ENCODE results near the gene NID1. TPM values are rescaled to one million over a fixed set of nuclear protein-coding genes. Genes with fewer than 3 reads are reported as not detected.

NID1 gene
- total RNA-seq: not detected

DNA sequence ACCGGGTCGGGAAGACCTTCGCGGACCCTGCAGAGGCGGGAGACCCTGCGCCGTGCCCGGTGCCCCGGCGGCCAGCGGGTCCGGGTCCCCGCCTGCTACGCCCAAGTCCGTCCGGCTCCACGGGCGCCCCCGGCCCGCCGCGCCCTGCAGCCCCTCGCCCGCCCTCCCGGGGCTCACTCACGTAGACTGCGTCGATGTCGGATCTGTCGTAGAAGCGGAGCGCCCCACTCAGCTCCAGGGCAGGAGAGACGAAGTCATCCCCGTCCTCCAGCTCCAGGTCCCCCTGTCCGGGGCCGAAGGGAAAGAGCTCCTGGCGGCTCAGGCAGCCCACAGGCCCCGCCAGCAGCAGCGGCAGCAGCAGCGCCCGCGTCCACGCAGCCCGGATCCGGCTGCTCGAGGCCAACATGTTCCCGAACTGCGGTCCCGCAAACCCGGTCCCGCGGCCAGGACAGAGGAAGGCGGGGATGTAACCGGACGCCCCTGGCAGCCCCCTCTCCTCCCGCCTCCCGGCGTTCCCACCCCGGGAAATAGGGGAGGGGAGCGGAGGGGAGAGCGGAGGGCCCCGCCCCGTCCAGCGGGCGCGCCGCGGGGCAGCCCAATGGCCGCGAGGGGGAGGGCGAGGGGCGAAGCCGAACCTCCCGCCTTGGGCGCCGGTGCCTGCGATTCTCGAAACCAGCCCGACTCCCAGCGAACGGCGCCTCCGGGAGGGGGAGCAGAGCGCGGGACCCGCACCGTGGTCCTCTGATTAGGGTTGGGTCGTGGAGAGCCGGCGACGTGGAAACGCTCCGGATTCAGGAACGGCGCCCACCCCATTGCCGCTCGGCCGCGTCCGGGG lies at the start of gene NID1:
NID1 (minus strand) TSS at position 417 of the 835 bp plus-strand sequence; CDS start at position 406, 11 bp downstream.
- DNase-seq: peak; percentile 6

DNA sequence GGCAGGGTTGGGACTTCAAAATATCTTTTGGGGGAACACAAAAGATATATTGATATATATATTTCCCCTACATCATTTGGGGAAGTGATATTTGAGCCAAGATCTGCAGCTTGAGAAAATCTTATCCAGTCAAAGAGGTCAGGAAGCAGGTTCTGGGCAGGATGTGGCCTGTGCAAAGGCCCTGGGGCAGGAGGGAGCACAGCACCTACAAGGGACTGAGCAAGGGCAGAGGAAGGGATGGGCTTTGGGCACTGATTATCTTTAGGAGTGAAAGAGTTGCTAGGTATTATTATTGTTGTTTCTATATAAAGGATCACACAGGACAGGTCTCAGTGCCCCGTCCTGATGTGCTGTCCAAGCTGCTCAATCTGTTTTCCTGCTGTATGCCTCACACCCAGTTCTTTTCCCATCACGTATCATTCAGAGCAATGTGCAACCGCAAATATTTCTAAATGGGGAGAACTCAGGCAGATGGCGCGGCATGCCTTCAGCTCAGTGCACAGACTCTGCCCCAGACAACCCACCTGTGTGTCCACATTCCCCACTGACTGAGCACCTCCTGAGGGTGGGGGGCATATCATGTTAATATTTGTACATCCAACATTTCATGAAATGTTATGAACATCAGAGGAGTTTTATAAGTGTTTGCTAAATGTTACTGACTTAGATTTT lies 49.3 kb upstream of the NID1 start:
- no peak for DNase-seq

DNA sequence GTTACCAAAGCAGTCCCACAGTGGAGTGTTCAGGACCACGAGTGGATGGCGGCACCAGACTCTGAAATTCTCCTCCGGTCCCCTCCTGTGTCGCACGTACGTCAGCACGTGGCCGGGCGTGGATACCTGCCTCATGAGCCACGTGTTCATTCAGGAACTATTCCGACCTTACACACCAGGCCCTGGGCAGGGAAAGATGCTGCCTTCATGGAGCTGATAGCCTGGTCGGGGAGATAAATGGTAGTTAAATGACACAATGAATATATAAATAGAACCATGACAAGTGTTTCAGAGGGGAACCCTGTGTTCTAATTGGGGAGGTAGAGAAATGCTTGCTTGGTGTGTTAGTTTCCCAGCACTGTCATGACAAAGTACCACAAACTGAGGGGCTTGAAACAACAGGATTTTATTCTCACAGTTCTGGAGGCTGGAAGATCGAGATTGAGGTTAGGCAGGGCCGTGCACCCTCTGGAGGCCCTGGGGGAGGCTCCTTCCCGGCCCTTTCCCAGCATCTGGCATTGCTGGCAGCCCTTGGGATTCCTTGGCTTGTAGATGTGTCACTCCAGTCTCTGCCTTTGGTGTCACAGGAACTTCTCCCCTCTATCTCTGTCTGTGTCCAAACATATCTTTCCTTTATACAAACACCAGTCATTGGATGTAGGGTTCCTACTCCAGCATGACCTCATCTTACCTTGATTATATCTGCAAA lies 48.6 kb upstream of the NID1 start:
- no peak for DNase-seq

GRCh38 chr1:236112332-236112627 lies 47.4 kb upstream of the NID1 start:
- no peak for DNase-seq

DNA sequence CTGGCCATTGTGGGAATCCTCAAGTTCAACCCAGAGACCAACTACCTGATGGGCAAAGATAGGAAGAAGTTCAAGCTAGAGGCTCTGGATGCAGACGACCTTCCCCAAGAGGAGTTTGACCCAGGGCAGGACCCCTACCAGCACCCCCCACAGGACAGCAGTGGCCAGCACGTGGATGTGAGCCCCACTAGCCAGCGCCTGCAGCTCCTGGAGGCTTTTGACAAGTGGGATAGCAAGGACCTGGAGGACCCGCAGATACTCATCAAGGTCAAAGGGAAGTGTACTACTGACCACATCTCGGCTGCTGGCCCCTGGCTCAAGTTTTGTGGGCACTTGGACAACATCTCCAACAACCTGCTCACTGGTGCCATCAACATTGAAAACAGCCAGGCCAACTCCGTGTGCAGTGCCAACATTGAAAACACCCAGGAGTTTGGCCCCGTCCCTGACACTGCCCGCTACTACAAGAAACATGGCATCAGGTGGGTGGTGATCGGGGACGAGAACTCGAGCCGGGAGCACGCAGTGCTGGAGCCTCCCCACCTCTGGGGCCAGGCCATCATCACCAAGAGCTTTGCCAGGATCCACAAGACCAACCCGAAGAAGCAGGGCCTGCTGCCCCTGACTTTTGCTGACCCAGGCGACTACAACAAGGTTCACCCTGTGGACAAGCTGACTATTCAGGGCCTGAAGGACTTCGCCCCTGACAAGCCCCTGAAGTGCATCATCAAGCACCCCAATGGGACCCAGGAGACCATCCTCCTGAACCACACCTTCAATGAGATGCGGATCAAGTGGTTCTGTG lies 46.8 kb upstream of the NID1 start:
- DNase-seq: no peak

DNA sequence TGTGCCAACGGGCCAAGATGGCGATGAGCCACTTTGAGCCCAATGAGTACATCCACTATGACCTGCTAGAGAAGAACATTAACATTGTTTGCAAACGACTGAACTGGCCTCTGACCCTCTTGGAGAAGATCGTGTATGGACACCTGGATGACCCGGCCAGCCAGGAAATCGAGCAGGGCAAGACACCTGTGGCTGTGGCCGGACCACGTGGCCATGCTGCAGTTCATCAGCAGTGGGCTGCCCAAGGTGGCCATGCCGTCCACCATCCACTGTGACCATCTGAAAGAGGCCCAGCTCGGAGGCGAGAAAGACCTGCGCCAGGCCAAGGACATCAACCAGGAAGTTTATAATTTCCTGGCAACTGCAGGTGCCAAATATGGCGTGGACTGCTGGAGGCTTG lies 45.2 kb upstream of the NID1 start:
- DNase-seq: no peak

GRCh38 chr1:236108027-236108648 lies 43.2 kb upstream of the NID1 start:
- no peak for DNase-seq

- no peak for DNase-seq
Measured at GRCh38 chr1:236107121-236107907, 42.4 kb upstream of the NID1 start.

DNA sequence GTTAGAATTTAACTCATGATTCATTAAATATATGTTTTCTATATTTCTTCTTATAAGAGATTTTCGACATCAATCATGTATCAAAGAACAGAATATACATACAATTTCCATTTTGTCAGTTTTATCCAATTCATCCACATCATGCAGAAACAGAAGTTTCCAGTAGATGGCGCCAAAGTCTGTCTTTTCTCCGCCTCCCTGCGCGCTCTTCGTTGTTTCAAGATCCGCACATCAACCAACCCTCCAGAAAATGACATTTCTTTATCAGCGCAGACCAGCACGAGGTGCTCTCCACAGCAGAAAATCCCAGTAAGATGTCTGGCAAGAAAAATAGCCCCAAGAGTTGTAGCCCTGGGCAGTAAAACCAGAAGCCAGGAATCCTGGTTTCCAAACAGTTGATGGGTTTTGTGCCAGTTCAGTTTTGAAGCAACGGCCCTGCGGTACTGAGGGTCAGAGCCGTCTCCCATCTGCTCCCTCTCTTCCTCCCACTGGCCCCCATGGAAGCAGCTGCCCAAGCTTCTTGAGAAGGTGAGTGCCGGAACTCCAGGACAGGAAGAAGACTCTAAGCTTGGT lies 38.8 kb upstream of the NID1 start:
- DNase-seq: peak; percentile 49

DNA sequence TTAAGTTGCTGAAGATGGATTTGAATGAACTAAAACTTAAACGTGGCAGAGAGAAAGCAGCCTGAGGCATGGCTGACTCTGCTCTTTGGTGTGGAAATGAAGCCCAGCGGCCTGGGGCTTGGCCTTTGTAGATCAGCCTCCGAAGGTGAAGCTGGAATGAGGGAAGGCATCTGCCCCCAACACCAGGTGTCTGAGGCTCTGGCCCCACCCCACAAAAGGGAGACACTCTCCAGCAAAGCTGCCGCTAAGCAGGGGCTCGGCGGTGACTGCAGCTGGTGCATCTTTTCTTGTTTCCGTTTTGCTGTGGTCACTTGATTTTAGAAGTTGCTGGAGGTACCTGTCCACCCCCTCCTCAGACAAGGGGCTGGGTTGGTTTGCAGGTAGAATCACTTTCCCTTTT lies 38.2 kb upstream of the NID1 start:
- no peak for DNase-seq

DNA sequence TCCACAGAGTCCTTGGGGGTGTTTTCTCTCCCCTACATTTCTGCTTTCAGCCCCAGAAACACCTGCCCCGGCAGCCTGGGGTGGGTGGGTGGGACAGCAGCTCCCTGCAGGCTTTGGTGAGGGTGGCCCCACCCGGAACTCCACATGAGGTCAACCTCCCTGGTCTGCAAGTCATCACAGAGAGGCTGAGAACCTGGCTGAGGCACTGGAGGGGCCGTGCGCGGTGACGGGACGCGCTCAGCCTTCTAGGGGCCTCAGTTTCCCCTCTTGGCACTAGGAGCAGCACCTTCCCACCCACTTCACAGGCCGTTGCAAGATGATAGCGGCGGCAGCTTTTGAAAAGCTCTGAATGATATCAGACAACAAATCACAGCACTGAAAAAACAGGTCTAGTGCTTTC lies 37.7 kb upstream of the NID1 start:
- no peak for DNase-seq

DNA sequence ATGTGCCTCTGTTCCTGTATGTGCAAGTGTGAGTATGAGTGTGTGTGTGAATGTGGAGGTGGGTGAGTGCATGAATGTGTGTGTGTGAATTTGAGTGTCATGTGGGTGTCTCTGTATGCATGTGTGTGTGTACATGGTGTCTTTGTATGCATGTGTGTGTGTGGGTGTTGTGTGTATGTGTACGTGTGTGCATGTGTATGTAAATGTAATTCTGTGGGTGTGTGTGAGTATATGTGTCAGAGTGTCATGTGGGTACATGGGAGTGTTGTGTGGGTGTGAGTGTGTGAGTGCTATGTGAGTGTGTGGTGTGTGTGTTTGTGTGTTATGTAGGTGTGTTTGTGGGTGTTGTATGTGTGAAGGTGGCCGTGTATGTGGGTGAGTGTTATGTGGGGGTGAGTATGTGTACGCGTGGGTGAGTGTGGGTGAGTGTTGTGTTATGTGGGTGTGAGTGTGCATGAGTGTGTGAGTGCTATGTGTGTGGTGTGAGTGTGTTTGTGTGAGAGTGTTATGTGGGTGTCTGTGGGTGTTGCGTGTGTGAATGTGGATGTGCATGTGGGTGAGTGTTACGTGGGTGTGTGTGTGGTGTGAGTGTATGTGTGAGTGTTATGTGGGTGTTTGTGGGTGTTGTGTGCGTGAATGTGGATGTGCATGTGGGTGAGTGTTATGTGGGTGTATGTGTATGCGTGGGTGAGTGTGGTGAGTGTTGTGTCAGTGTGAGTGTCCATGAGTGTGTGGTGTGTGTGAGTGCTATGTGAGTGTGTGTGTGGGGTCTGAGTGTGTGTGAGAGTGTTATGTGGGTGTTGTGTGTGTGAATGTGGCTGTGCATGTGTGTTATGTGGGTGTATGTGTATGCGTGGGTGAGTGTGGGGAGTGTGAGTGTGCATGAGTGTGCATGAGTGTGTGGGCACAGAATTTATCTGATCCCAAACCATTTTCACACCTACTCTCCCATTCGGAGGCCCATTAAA lies 36.6 kb upstream of the NID1 start:
- DNase-seq: no peak

GRCh38 chr1:236100799-236101198 lies 35.9 kb upstream of the NID1 start:
- DNase-seq: no peak

- DNase-seq: no peak
Measured at GRCh38 chr1:236099355-236099974, 34.6 kb upstream of the NID1 start.

- DNase-seq: no peak
Measured at GRCh38 chr1:236098267-236098666, 33.4 kb upstream of the NID1 start.

DNA sequence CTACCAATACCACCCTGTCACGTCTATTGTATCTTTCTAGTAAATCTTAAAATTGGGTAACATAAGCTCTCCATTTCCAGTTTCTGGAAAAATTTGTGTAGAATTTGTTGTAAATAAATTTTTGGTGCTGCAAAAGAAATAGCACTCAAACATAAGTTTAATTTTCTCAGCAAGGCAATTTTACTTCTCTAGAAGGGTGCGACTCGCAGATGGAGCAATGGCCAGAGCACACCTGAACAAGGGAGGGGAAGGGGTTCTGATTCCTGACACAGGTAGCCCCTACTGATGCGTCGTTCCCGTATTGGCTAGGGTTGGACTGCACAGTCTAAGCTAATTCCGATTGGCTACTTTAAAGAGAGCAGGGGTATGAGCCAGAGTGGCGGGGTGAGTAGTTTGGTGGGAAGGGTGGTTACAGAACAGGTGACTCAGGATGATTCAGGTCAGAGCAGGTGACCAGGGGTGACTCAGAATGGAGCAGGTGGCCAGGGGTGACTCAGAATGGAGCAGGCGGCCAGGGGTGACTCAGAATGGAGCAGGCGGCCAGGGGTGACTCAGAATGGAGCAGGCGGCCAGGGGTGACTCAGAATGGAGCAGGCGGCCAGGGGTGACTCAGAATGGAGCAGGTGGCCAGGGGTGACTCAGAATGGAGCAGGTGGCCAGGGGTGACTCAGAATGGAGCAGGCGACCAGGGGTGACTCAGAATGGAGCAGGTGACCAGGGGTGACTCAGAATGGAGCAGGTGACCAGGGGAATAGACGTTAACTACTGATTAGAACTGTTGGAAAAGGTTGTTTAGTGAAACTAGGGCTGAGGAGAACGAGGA lies 32.0 kb upstream of the NID1 start:
- DNase-seq: peak; percentile 65

DNA sequence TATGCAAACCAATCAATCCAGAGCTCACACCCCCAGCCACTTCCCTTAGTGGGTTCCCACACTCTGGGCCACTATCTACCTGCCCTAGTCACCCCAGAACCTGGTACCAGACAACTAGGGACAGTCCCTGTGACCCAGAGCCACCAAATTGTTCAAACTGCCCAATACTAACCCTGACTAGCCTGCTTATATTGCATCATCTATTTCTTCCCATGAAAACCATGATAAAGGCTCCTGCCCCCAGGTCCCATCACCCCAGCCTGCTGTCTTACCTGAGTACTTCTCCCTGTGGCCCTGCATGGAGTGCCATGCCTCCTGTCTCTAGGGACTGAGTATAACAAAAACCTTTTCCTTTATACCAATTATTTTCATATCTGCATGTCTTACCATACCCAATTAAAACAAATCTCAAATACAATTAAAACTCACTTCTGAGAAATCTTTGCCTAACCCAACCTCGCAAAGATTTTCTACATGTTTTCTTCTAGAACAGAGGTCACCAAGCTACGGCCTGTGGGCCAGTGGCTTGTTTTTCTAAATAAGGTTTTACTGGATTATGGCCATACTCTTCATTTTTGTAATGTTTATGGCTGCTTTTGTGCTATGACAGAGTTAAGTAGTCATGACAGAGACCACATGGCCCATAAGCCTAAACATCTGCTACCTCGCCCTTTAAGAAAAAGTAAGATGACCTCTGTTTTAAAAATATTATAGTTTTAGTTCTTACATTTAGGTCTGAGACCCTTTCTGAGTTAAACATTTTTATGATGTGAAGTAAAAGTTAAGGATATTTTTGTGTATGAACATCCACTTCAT lies 31.0 kb upstream of the NID1 start:
- no peak for DNase-seq

DNA sequence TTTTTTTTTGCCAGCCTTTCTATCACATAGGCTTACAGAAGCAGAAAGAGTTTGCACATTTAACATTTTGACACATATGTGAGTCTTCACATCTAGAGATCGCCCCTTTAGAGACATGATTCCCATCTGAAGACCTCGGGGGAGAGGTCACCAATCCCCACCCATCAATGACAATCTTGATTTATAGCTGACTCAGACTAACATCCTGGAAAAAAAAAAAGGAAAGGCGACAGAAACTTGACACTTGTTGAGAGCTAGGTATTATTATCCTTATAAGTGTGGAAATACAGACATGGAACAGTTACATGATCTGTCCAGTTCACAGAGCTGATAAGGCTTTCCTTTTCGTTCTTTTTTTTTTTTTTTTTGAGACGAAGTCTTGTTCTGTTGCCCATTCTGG lies 28.0 kb upstream of the NID1 start:
- no peak for DNase-seq
